GM12878 (cell line): ENCODE results near the gene CXCL17. TPM values are rescaled to one million over a fixed set of nuclear protein-coding genes. Genes with fewer than 3 reads are reported as not detected.

Experiments used
- ATAC-seq: fragments of 200-7000 bp; cut with Tn5 transposase; 3 replicates; pipeline ENCODE4 v1.9.1; 2020; ENCODE audit warnings: mild to moderate bottlenecking, moderate library complexity
- BruUV-seq: library from RNA; stranded (reverse); fragments of 400-500 nt; replicated peaks from 2 replicates; lab custom pipeline; 2021; lab: Mats Ljungman, UMichigan
- CTCF ChIA-PET: fragments of 300-600 bp; sonication (Branson Sonifier 250); formaldehyde crosslinking; extraction: SDS; loops from one replicate; lab custom pipeline; 2021; ENCODE audit warnings: inconsistent platforms; lab: Yijun Ruan, JAX
- POLR2A ChIA-PET: fragments of 350-600 bp; formaldehyde crosslinking; extraction: SDS; loops from one replicate; lab custom pipeline; 2021; ENCODE audit warnings: inconsistent platforms; lab: Charles Lee
- RAD21 ChIA-PET: fragments of 300-600 bp; sonication (Branson Sonifier 250); formaldehyde crosslinking; loops from one replicate; lab custom pipeline; 2023; ENCODE audit warnings: antibody characterized with exemption; ENCODE audit not compliant: unreplicated experiment; lab: Charles Lee
- SMC1A ChIA-PET: fragments of 300-600 bp; sonication (Branson Sonifier 250); formaldehyde crosslinking; loops from one replicate; lab custom pipeline; 2023; ENCODE audit not compliant: unreplicated experiment, uncharacterized antibody; lab: Charles Lee
- DNase-seq: peaks from one replicate; pipeline ENCODE4 v3.0.0-alpha.2; 2011; ENCODE audit warnings: low read depth, low spot score
- FAIRE-seq: peaks from 3 replicates; lab custom pipeline; 2011; peaks lifted over from hg19 to GRCh38; lab: Jason Lieb, UNC
- H2AFZ ChIP-seq: 2 replicates; pipeline ENCODE4 v1.6.0; 2011; ENCODE audit warnings: low read depth, low read length, control low read depth; ENCODE audit not compliant: control insufficient read depth
- H3K27ac ChIP-seq: 2 replicates; pipeline ENCODE4 v1.5.1; 2011; ENCODE audit warnings: control low read depth; ENCODE audit not compliant: control insufficient read depth, insufficient read depth
- H3K27me3 ChIP-seq, 2 experiments: replicated peaks in 1 of 2; 2 replicates each; pipeline versions ENCODE4 v1.6.0 to v1.6.1; 2011; ENCODE audit warnings: low read length in 1 of 2; ENCODE audit not compliant: control insufficient read depth in 2 of 2, insufficient read depth in 2 of 2
- H3K36me3 ChIP-seq, 2 experiments: 2 replicates each; pipeline ENCODE4 v1.5.1; 2011; ENCODE audit warnings: low read length in 1 of 2; ENCODE audit not compliant: control insufficient read depth in 2 of 2, insufficient read depth in 2 of 2
- H3K4me1 ChIP-seq: 2 replicates; pipeline ENCODE4 v1.6.1; 2011; ENCODE audit warnings: mild to moderate bottlenecking, low read length, moderate library complexity, mixed read lengths; ENCODE audit not compliant: control insufficient read depth, insufficient read depth
- H3K4me2 ChIP-seq: 2 replicates; pipeline ENCODE4 v1.6.0; 2011; ENCODE audit warnings: control low read depth; ENCODE audit not compliant: control insufficient read depth, insufficient read depth
- H3K4me3 ChIP-seq: fragments of 200-600 bp; sonication (generic); 2 replicates; pipeline ENCODE4 v1.5.1; 2016
- H3K79me2 ChIP-seq: 2 replicates; pipeline ENCODE4 v1.6.0; 2011; ENCODE audit warnings: low read length; ENCODE audit not compliant: control insufficient read depth, insufficient read depth
- H3K9ac ChIP-seq: 2 replicates; pipeline ENCODE4 v1.8.0; 2011; ENCODE audit warnings: low read length, control low read depth, mixed read lengths; ENCODE audit not compliant: control insufficient read depth, insufficient read depth
- H3K9me3 ChIP-seq: replicated peaks from 3 replicates; pipeline ENCODE4 v1.5.1; 2011; ENCODE audit warnings: mild to moderate bottlenecking, low read length; ENCODE audit not compliant: control insufficient read depth, insufficient read depth
- H4K20me1 ChIP-seq: 2 replicates; pipeline ENCODE4 v1.6.0; 2011; ENCODE audit not compliant: control insufficient read depth, insufficient read depth
- BMI1 ChIP-seq: fragments of 450-650 bp; IDR thresholded peaks from 2 replicates; pipeline ENCODE4 v1.6.1; 2016; ENCODE audit warnings: mild to moderate bottlenecking, moderate library complexity, borderline replicate concordance
- CBFB ChIP-seq: IDR thresholded peaks from 2 replicates; pipeline ENCODE4 v1.6.1; 2016; ENCODE audit warnings: antibody characterized with exemption, low read depth
- CHD1 ChIP-seq: IDR thresholded peaks from 2 replicates; pipeline ENCODE4 v1.6.1; 2012; ENCODE audit warnings: low read depth, low read length, improper control_type of control experiment
- CTCF ChIP-seq, 3 experiments: IDR thresholded peaks in 2 of 3; conservative IDR thresholded peaks in 1 of 3; 2 replicates each; pipeline ENCODE4 v1.5.1; 2011; ENCODE audit warnings: low read depth in 3 of 3, low read length in 3 of 3, mild to moderate bottlenecking in 3 of 3, control low read depth in 2 of 3, moderate library complexity in 2 of 3, inconsistent platforms in 1 of 3, mixed read lengths in 1 of 3; ENCODE audit not compliant: control insufficient read depth in 2 of 3, insufficient read depth in 1 of 3; ENCODE audit errors: extremely low read depth in 1 of 3
- HSF1 ChIP-seq: fragments of 150-350 bp; IDR thresholded peaks from 2 replicates; pipeline ENCODE4 v1.6.1; 2014; ENCODE audit warnings: mild to moderate bottlenecking, low read depth, low read length
- PKNOX1 ChIP-seq: fragments of 450-650 bp; IDR thresholded peaks from 2 replicates; pipeline ENCODE4 v1.6.1; 2016; ENCODE audit warnings: mild to moderate bottlenecking
- SIN3A ChIP-seq: IDR thresholded peaks from 2 replicates; pipeline ENCODE4 v1.6.1; 2012; ENCODE audit warnings: low read depth, low read length, improper control_type of control experiment
- SUPT20H ChIP-seq: IDR thresholded peaks from 2 replicates; pipeline ENCODE4 v1.6.1; 2011; ENCODE audit warnings: low read depth, mild to moderate bottlenecking, low read length, moderate library complexity, borderline replicate concordance; ENCODE audit not compliant: control insufficient read depth
- TAF1 ChIP-seq: IDR thresholded peaks from 2 replicates; pipeline ENCODE4 v1.6.1; 2011; ENCODE audit warnings: mild to moderate bottlenecking, low read depth, low read length, borderline replicate concordance
- TARDBP ChIP-seq: IDR thresholded peaks from 2 replicates; pipeline ENCODE4 v1.6.1; 2016; ENCODE audit warnings: borderline replicate concordance
- TCF12 ChIP-seq: IDR thresholded peaks from 2 replicates; pipeline ENCODE4 v1.6.1; 2011; ENCODE audit warnings: low read depth, mild to moderate bottlenecking, low read length
- USF1 ChIP-seq: IDR thresholded peaks from 2 replicates; pipeline ENCODE4 v1.6.1; 2011; ENCODE audit warnings: borderline replicate concordance, low read depth, mild to moderate bottlenecking, moderate library complexity, mixed read lengths, low read length; ENCODE audit not compliant: insufficient read depth; ENCODE audit errors: extremely low read length
- ZNF217 ChIP-seq: fragments of 450-650 bp; IDR thresholded peaks from 2 replicates; pipeline ENCODE4 v1.6.1; 2017; ENCODE audit warnings: antibody characterized with exemption, mild to moderate bottlenecking
- ZNF274 ChIP-seq: IDR thresholded peaks from one replicate; pipeline ENCODE4 v1.8.0; 2011; ENCODE audit not compliant: insufficient read length, insufficient read depth
- WGBS: methylation state at CpG from one replicate; pipeline ENCODE4 v1.1.6; 2016; ENCODE audit warnings: low lambda C conversion rate; ENCODE audit not compliant: insufficient replicate concordance, insufficient coverage; ENCODE audit errors: missing lambda C conversion rate; 5-methylcytosine and 5-hydroxymethylcytosine counted together
- in situ Hi-C: fragments of 300-500 bp; cut with MboI; formaldehyde crosslinking; loops from 9 replicates; pipeline ENCODE4 v1.14.3; 2018; ENCODE audit warnings: mixed read lengths
- intact Hi-C: fragments of 100-400 bp; cut with micrococcal nuclease; formaldehyde crosslinking; loops from one replicate; pipeline ENCODE4 v1.14.2; 2022; ENCODE audit not compliant: unreplicated experiment
- polyA plus RNA-seq, 11 experiments: library from polyadenylated mRNA; depleted of rRNA in 4 of 11; unstranded in 6 of 11; stranded (reverse) in 5 of 11; fragments of >200 nt; fragmentation: Nextera tagmentation in 4 of 11; fragmentation: Illumina TruSeq in 1 of 11; extraction: Ambion mirVana in 4 of 11; extraction: Trizol in 1 of 11; gene quantifications; 1 replicate in 1 of 11; 2 replicates in 10 of 11; pipeline versions ENCODE4 v1.2.1 to v1.2.3, GENCODE V29; 2011 to 2016; ENCODE audit warnings: inconsistent platforms in 2 of 11, missing spikeins in 2 of 11, low read depth in 1 of 11
- total RNA-seq, 4 experiments: library from RNA; depleted of rRNA in 3 of 4; stranded (reverse); fragments of >200 nt in 3 of 4; fragmentation: Illumina TruSeq in 1 of 4; extraction: Trizol in 1 of 4; gene quantifications; 2 replicates each; pipeline versions ENCODE4 v1.2.1 to v1.2.3, GENCODE V29; 2013 to 2021

The CXCL17 gene
- total and polyA plus RNA-seq, 10 of the 15 experiments (the other 5 are each of a cell fraction or from before 2014, with no cell fraction given): 0.13 to 0.24 (median 0.15) TPM; not detected in 7

- CTCF ChIA-PET: interaction anchor here (4.6 kb wide), 1 partner anchor 60 kb away, joined by 12 read pairs; no protein-coding TSS in a partner anchor
- H4K20me1 ChIP-seq: no peaks in the 10 kb centered on the region
- RAD21 ChIA-PET: interaction anchor here (1.2 kb wide), 1 partner anchor 138 kb away, joined by 3 read pairs; the partner anchor contains the start of gene GSK3A
- 0 out of 2 replicates have a peak, but pooled peaks cover 3% of the 10 kb centered on the region for H3K4me1 ChIP-seq
- no peaks in the 10 kb centered on the region for H3K36me3 ChIP-seq
- no peaks in the 10 kb centered on the region for H3K9me3 ChIP-seq
- FAIRE-seq (no peak), ATAC-seq (no peak), DNase-seq (no peak)
- H3K79me2 ChIP-seq: no peaks in the 10 kb centered on the region
- H3K4me3 ChIP-seq: no peak overlapping the region
- H2AFZ ChIP-seq: no peak overlapping the region
- no peaks in the 10 kb centered on the region; a peak in 2 of 4 replicates for H3K27me3 ChIP-seq
- H3K4me2 ChIP-seq: no peak overlapping the region
- POLR2A ChIA-PET: interaction anchor here (0.6 to 2.1 kb wide), 4 partner anchors 16 to 187 kb away, joined by 3 to 6 read pairs (median 4); no protein-coding TSS in a partner anchor
- 71% methylated on average over 6 of the region's 6 CpGs for WGBS
- in situ Hi-C loops (no loop called here), intact Hi-C loops (no loop called here)
- BruUV-seq: no TSS peak
- H3K27ac ChIP-seq: no peak overlapping the region
- TF ChIP-seq HSF1 (no peak), USF1 (no peak), SIN3A (no peak), PKNOX1 (no peak), TARDBP (no peak), BMI1 (no peak), TCF12 (no peak), TAF1 (no peak), ZNF217 (no peak), CHD1 (no peak), CTCF (IDR thresholded peaks at IDR 0.05 in 2 of 3, conservative IDR thresholded peaks at IDR 0.05 in 1 of 3; ENCODE audit: control insufficient read depth in 2 of 3, extremely low read depth in 1 of 3, insufficient read depth in 1 of 3, low read depth in 3 of 3, low read length in 3 of 3) (no peak), ZNF274 (no peak), CBFB (no peak), SUPT20H (no peak)
- H3K9ac ChIP-seq: no peak overlapping the region
- SMC1A ChIA-PET: no interaction called here
Measured at GRCh38 chr19:42380155-42380554, 62.6 kb downstream of the CXCL17 start.
